Neuronal stem cell (in vitro differentiated cells): Measurements from ENCODE around the gene BCDIN3D.

Source experiments
- DNase-seq: peaks from one replicate; pipeline ENCODE4 v3.0.0-alpha.2; 2013; ENCODE audit warnings: low spot score
- H2AFZ ChIP-seq: one replicate; pipeline ENCODE4 v1.6.1; 2013; ENCODE audit warnings: mild to moderate bottlenecking, low read length, inconsistent platforms
- H2AK5ac ChIP-seq: 2 replicates; pipeline ENCODE4 v1.6.1; 2013; ENCODE audit warnings: low read depth, mild to moderate bottlenecking, inconsistent platforms, low read length, moderate library complexity, mixed read lengths
- H2BK120ac ChIP-seq: 2 replicates; pipeline ENCODE4 v1.6.1; 2013; ENCODE audit warnings: low read depth, mild to moderate bottlenecking, inconsistent platforms, low read length, moderate library complexity, mixed read lengths
- H2BK12ac ChIP-seq: one replicate; pipeline ENCODE4 v1.6.1; 2013; ENCODE audit warnings: low read length, inconsistent platforms
- H2BK15ac ChIP-seq: 2 replicates; pipeline ENCODE4 v1.6.1; 2013; ENCODE audit warnings: mild to moderate bottlenecking, low read length, inconsistent platforms, mixed read lengths
- H2BK5ac ChIP-seq: one replicate; pipeline ENCODE4 v1.6.1; 2013; ENCODE audit warnings: inconsistent platforms, mild to moderate bottlenecking, low read length, moderate library complexity
- H3K14ac ChIP-seq: one replicate; pipeline ENCODE4 v1.6.1; 2013; ENCODE audit warnings: low read length, inconsistent platforms
- H3K18ac ChIP-seq: 2 replicates; pipeline ENCODE4 v1.6.1; 2013; ENCODE audit warnings: low read length, inconsistent platforms
- H3K23ac ChIP-seq: 2 replicates; pipeline ENCODE4 v1.6.1; 2013; ENCODE audit warnings: low read depth, mild to moderate bottlenecking, mixed read lengths, low read length, inconsistent platforms; ENCODE audit not compliant: poor library complexity
- H3K27ac ChIP-seq: replicated peaks from 3 replicates; pipeline ENCODE4 v1.5.1; 2013; ENCODE audit warnings: low read length, inconsistent platforms
- H3K27me3 ChIP-seq, 3 experiments: 2 replicates each; pipeline ENCODE4 v1.6.1; 2013; ENCODE audit warnings: low read length in 3 of 3, mild to moderate bottlenecking in 2 of 3, inconsistent platforms in 1 of 3, low read depth in 1 of 3, mixed read lengths in 1 of 3, moderate library complexity in 1 of 3; ENCODE audit not compliant: control insufficient read depth in 3 of 3, insufficient read depth in 3 of 3
- H3K36me3 ChIP-seq, 2 donors: replicated peaks in 1 of 2; 2 replicates each; pipeline ENCODE4 v1.6.1; 2013; ENCODE audit warnings: low read length in 2 of 2; ENCODE audit not compliant: control insufficient read depth in 2 of 2, insufficient read depth in 2 of 2
- H3K4ac ChIP-seq: 2 replicates; pipeline ENCODE4 v1.6.1; 2013; ENCODE audit warnings: inconsistent platforms, mild to moderate bottlenecking, low read length, moderate library complexity
- H3K4me1 ChIP-seq, 2 donors: 1 replicate in 1 of 2; 2 replicates in 1 of 2; pipeline ENCODE4 v1.6.1; 2013; ENCODE audit warnings: low read length in 2 of 2, low read depth in 1 of 2; ENCODE audit not compliant: control insufficient read depth in 2 of 2, insufficient read depth in 1 of 2
- H3K4me2 ChIP-seq: one replicate; pipeline ENCODE4 v1.6.1; 2013; ENCODE audit warnings: mild to moderate bottlenecking, low read length, inconsistent platforms; ENCODE audit not compliant: insufficient read depth, poor library complexity, severe bottlenecking
- H3K4me3 ChIP-seq, 2 donors: 2 replicates each; pipeline ENCODE4 v1.5.1; 2013; ENCODE audit warnings: low read length in 2 of 2, mild to moderate bottlenecking in 2 of 2, inconsistent platforms in 1 of 2, moderate library complexity in 1 of 2
- H3K79me1 ChIP-seq: one replicate; pipeline ENCODE4 v1.6.1; 2013; ENCODE audit warnings: low read depth, mild to moderate bottlenecking, inconsistent platforms, low read length, moderate library complexity
- H3K9ac ChIP-seq: one replicate; pipeline ENCODE4 v1.6.1; 2013; ENCODE audit warnings: mild to moderate bottlenecking, low read depth, low read length, inconsistent platforms; ENCODE audit not compliant: poor library complexity
- H3K9me3 ChIP-seq, 2 donors: replicated peaks in 1 of 2; 2 replicates each; pipeline versions ENCODE3 to v1.6.1; 2013; ENCODE audit warnings: low read length in 2 of 2, mild to moderate bottlenecking in 2 of 2, inconsistent platforms in 1 of 2, low read depth in 1 of 2, mixed read lengths in 1 of 2, moderate library complexity in 1 of 2; ENCODE audit not compliant: control insufficient read depth in 2 of 2, insufficient read depth in 1 of 2
- H4K8ac ChIP-seq: one replicate; pipeline ENCODE4 v1.6.1; 2013; ENCODE audit warnings: low read depth, mild to moderate bottlenecking, inconsistent platforms, low read length, moderate library complexity
- H4K91ac ChIP-seq: one replicate; pipeline ENCODE4 v1.6.1; 2013; ENCODE audit warnings: low read length, low read depth, mild to moderate bottlenecking, inconsistent platforms; ENCODE audit not compliant: poor library complexity
- WGBS, 2 donors: extraction: QIAGEN DNeasy Blood & Tissue Kit; methylation state at CpG; one replicate each; pipeline ENCODE4 v1.1.7; 2013; ENCODE audit warnings: missing lambda C conversion rate in 2 of 2, mixed read lengths in 1 of 2; ENCODE audit not compliant: insufficient read length in 2 of 2, insufficient replicate concordance in 1 of 2; ENCODE audit errors: extremely low coverage in 2 of 2; 5-methylcytosine and 5-hydroxymethylcytosine counted together

The BCDIN3D gene

GRCh38 chr12:49846032-49846431 is 3.1 kb upstream of the BCDIN3D start:
- H2BK15ac ChIP-seq: no peak overlapping the region
- no peak overlapping the region for H3K27ac ChIP-seq
- no peak overlapping the region for H2BK12ac ChIP-seq
- no CpG with 5 or more reads among the region's 2 CpGs for WGBS, 2 donors
- H3K9ac ChIP-seq: no peak overlapping the region
- H2AFZ ChIP-seq: no peak overlapping the region
- no peaks in the 10 kb centered on the region for H3K79me1 ChIP-seq
- H3K4ac ChIP-seq: no peak overlapping the region
- H4K8ac ChIP-seq: no peak overlapping the region
- peaks cover 4 to 5% of the 10 kb centered on the region in 2 donors for H3K4me1 ChIP-seq
- no peak overlapping the region for H3K23ac ChIP-seq
- H3K18ac ChIP-seq: no peak overlapping the region
- no peak overlapping the region for H3K4me2 ChIP-seq
- H3K36me3 ChIP-seq: no peaks in the 10 kb centered on the region
- no peak overlapping the region for H3K14ac ChIP-seq
- no peak overlapping the region for H3K4me3 ChIP-seq
- H4K91ac ChIP-seq: no peak overlapping the region
- H2AK5ac ChIP-seq: no peak overlapping the region
- H3K27me3 ChIP-seq: peaks cover 0 to 26% (median 0%) of the 10 kb centered on the region in 3 experiments
- no peak overlapping the region for H2BK5ac ChIP-seq
- H3K9me3 ChIP-seq: peaks cover 0 to 4% of the 10 kb centered on the region in 2 donors
- no peak for DNase-seq
- no peak overlapping the region for H2BK120ac ChIP-seq

- Histone ChIP-seq H2BK120ac (no peak overlapping the region), H4K8ac (no peak overlapping the region), H3K27ac (no peak overlapping the region), H2BK5ac (no peak overlapping the region), H3K18ac (no peak overlapping the region), H3K4ac (no peak overlapping the region), H3K36me3 (no peaks in the 10 kb centered on the region), H3K14ac (no peak overlapping the region), H3K23ac (no peak overlapping the region), H3K9me3 (peaks cover 0 to under 1% of the 10 kb centered on the region in 2 donors), H3K4me1 (peaks cover 4 to 5% of the 10 kb centered on the region in 2 donors), H2AK5ac (no peak overlapping the region), H2BK12ac (no peak overlapping the region), H4K91ac (no peak overlapping the region), H3K4me3 (no peak overlapping the region), H3K27me3 (peaks cover 0 to 15% (median 0%) of the 10 kb centered on the region in 3 experiments), H3K4me2 (no peak overlapping the region), H2AFZ (peak overlapping the region; percentile 94), H3K9ac (no peak overlapping the region), H3K79me1 (no peaks in the 10 kb centered on the region), H2BK15ac (no peak overlapping the region)
- WGBS, 2 donors: no CpG with 5 or more reads among the region's 4 CpGs
- DNase-seq: no peak
Measured at GRCh38 chr12:49843876-49844437, 1.1 kb upstream of the BCDIN3D start.

DNA sequence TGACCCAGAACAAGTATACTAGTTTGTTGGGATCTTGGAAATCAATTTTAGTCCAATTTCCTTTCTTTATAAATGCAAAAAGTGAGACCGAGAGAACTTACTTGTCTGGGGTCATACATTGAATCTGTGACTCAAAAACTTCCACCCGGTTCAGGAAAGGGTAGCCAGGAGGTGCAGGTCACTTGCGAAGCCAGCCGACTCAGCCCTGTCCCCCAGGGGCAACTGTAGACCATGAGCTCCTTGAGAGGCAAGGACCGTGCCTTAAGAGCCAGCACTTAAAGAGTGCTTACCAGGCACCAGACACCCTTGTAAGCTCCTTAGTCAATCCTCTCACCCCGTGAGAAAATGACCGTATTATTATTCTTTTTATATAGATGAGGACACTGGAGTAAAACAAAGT is 505 bp upstream of the BCDIN3D start:
- Histone ChIP-seq H2BK5ac (no peak overlapping the region), H3K4ac (no peak overlapping the region), H3K4me1 (peaks cover 4 to 5% of the 10 kb centered on the region in 2 donors), H3K27ac (peak overlapping the region; percentile 85), H3K4me2 (peak overlapping the region; percentile 92), H3K9me3 (no peaks in the 10 kb centered on the region), H2AK5ac (no peak overlapping the region), H4K91ac (no peak overlapping the region), H3K27me3 (peaks cover 0 to 10% (median 0%) of the 10 kb centered on the region in 3 experiments), H3K14ac (no peak overlapping the region), H3K79me1 (no peaks in the 10 kb centered on the region), H2BK120ac (no peak overlapping the region), H3K23ac (no peak overlapping the region), H2BK15ac (no peak overlapping the region), H3K18ac (no peak overlapping the region), H3K36me3 (peaks cover 0 to 2% of the 10 kb centered on the region in 2 donors), H3K4me3 (peak overlapping the region; percentile 83 to 94), H3K9ac (no peak overlapping the region), H2BK12ac (no peak overlapping the region), H2AFZ (peak overlapping the region; percentile 94), H4K8ac (no peak overlapping the region)
- DNase-seq: no peak
- WGBS, 2 donors: no CpG with 5 or more reads among the region's 7 CpGs

DNA sequence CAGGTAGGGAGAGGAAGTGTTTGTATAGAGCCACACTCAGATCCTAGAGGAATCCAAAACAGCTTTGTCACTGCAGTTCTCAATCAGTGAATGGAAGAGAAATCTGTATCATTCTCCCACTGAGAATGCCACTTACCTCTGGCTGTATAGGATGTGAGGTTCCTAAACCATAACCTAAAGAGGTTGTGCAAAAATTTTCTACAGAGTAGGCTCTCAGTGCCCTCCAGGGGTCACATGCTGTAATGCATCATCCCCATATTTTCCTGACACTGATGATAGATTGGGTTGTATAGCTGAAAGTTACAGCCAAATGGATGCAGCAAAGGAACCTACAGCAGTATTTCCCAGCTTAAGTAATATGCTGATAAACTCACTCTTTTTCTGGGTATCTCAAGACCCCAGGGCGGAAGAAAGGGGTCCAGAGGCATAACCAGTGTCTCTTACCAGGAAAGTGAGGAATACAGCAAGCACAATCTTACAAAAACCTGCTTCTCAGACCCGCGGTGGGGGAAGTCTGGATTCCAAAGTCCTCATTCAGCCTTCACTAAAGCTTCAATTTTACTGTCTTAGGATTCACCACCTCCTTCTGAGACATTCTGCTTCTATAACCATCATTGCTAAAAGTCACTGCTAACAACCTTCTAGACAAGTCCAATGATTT is 3.8 kb downstream of the BCDIN3D start:
- Histone ChIP-seq H3K27me3 (no peaks in the 10 kb centered on the region), H3K79me1 (no peaks in the 10 kb centered on the region), H2BK5ac (no peak overlapping the region), H3K18ac (no peak overlapping the region), H3K9ac (no peak overlapping the region), H4K91ac (no peak overlapping the region), H3K9me3 (no peaks in the 10 kb centered on the region), H3K27ac (no peak overlapping the region), H2BK12ac (no peak overlapping the region), H2BK120ac (no peak overlapping the region), H2BK15ac (no peak overlapping the region), H3K4me3 (no peak overlapping the region), H2AK5ac (no peak overlapping the region), H3K4me2 (no peak overlapping the region), H3K4ac (no peak overlapping the region), H4K8ac (no peak overlapping the region), H3K14ac (no peak overlapping the region), H3K36me3 (peaks cover 0 to 6% of the 10 kb centered on the region in 2 donors), H3K23ac (no peak overlapping the region), H3K4me1 (peaks cover 4 to 5% of the 10 kb centered on the region in 2 donors), H2AFZ (no peak overlapping the region)
- no peak for DNase-seq
- no CpG with 5 or more reads among the region's 3 CpGs for WGBS, 2 donors
